WTC11 (cell line): ENCODE results near the gene CAMSAP3.

Experiments used
- CBFB ChIP-seq: sonication (generic); formaldehyde crosslinking; IDR thresholded peaks from 2 replicates; pipeline ENCODE4 v1.8.1; 2022; ENCODE audit warnings: mild to moderate bottlenecking, low read depth, missing genetic modification reagents
- MAX ChIP-seq: sonication (generic); formaldehyde crosslinking; IDR thresholded peaks from 2 replicates; pipeline ENCODE4 v1.8.0; 2022; ENCODE audit warnings: mild to moderate bottlenecking, missing genetic modification reagents
- MXD4 ChIP-seq: fragments of 250-450 bp; sonication (Bioruptor Pico); IDR thresholded peaks from 2 replicates; pipeline ENCODE4 v1.8.0; 2021; ENCODE audit warnings: mild to moderate bottlenecking, moderate library complexity, borderline replicate concordance
- NFYB ChIP-seq: sonication (generic); formaldehyde crosslinking; conservative IDR thresholded peaks from 2 replicates; pipeline ENCODE4 v1.8.0; 2022; ENCODE audit warnings: low read depth, missing genetic modification reagents
- NR1H2 ChIP-seq: sonication (generic); formaldehyde crosslinking; IDR thresholded peaks from 2 replicates; pipeline ENCODE4 v1.9.0; 2021; ENCODE audit warnings: mild to moderate bottlenecking, moderate library complexity, missing genetic modification reagents
- PRDM15 ChIP-seq: sonication (generic); formaldehyde crosslinking; IDR thresholded peaks from 2 replicates; pipeline ENCODE4 v1.8.0; 2022; ENCODE audit warnings: missing genetic modification reagents
- SMAD3 ChIP-seq: sonication (generic); formaldehyde crosslinking; IDR thresholded peaks from 2 replicates; pipeline ENCODE4 v1.8.0; 2022; ENCODE audit warnings: missing genetic modification reagents, mild to moderate bottlenecking, borderline replicate concordance
- SP1 ChIP-seq: sonication (generic); formaldehyde crosslinking; conservative IDR thresholded peaks from 2 replicates; pipeline ENCODE4 v1.8.1; 2022; ENCODE audit warnings: missing genetic modification reagents
- TEAD4 ChIP-seq: sonication (generic); formaldehyde crosslinking; IDR thresholded peaks from 2 replicates; pipeline ENCODE4 v1.8.0; 2022; ENCODE audit warnings: mild to moderate bottlenecking, missing genetic modification reagents
- TF ChIP-seq, protein P1 (sequence below): sonication (generic); formaldehyde crosslinking; IDR thresholded peaks from 2 replicates; pipeline ENCODE4 v1.8.1; 2023; ENCODE audit warnings: mild to moderate bottlenecking, missing genetic modification reagents, moderate library complexity
- TF ChIP-seq, protein P2 (sequence below): fragments of 200-600 bp; IDR thresholded peaks from 2 replicates; pipeline ENCODE4 v1.8.0; 2022; ENCODE audit warnings: antibody characterized with exemption
- TF ChIP-seq, protein P3 (sequence below): sonication (generic); formaldehyde crosslinking; IDR thresholded peaks from 2 replicates; pipeline ENCODE4 v1.8.0; 2022; ENCODE audit warnings: mild to moderate bottlenecking, missing genetic modification reagents

DNA sequence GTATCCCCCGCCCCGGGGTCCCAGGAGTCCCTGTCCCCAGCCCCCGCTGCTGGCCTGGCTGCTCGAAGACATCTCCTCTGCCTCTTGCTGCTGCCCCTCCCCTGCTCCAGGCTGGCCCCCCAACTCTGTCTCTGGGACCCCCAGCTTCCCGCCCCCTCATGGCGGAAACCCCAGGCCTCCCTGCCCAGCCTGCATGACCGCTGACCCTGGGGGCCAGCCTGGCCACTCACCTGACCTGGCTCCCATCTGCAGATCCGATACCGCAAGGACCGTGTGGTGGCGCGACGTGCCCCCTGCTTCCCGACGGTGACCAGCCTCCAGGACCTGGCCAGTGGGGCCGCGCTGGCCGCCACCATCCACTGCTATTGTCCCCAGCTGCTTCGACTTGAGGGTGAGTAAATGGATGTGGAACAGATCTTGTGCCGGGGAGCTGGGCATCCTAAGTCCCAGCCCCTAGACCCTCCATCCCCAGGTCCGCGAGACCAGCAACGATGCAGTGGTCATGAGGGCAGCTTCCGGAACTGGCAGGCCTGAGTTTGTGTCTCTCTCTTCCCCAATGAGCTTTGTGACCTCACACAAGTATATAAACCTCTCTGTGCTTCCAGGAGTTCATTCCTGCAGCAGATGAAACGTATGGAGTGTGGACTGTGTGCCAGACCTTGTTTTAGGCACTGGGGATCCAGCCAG lies 12.4 kb downstream of the CAMSAP3 start:
- TF ChIP-seq, protein P1, sequence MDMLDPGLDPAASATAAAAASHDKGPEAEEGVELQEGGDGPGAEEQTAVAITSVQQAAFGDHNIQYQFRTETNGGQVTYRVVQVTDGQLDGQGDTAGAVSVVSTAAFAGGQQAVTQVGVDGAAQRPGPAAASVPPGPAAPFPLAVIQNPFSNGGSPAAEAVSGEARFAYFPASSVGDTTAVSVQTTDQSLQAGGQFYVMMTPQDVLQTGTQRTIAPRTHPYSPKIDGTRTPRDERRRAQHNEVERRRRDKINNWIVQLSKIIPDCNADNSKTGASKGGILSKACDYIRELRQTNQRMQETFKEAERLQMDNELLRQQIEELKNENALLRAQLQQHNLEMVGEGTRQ (CRISPR knock-in tag) = no peak
- TF ChIP-seq CBFB (CRISPR knock-in tag) (no peak), SMAD3 (CRISPR knock-in tag) (no peak), TEAD4 (CRISPR knock-in tag) (no peak), PRDM15 (CRISPR knock-in tag) (no peak), NFYB (CRISPR knock-in tag) (no peak), MAX (CRISPR knock-in tag) (no peak), NR1H2 (CRISPR knock-in tag) (no peak), SP1 (CRISPR knock-in tag) (no peak), MXD4 (CRISPR knock-in tag) (no peak)
- TF ChIP-seq, protein P2, sequence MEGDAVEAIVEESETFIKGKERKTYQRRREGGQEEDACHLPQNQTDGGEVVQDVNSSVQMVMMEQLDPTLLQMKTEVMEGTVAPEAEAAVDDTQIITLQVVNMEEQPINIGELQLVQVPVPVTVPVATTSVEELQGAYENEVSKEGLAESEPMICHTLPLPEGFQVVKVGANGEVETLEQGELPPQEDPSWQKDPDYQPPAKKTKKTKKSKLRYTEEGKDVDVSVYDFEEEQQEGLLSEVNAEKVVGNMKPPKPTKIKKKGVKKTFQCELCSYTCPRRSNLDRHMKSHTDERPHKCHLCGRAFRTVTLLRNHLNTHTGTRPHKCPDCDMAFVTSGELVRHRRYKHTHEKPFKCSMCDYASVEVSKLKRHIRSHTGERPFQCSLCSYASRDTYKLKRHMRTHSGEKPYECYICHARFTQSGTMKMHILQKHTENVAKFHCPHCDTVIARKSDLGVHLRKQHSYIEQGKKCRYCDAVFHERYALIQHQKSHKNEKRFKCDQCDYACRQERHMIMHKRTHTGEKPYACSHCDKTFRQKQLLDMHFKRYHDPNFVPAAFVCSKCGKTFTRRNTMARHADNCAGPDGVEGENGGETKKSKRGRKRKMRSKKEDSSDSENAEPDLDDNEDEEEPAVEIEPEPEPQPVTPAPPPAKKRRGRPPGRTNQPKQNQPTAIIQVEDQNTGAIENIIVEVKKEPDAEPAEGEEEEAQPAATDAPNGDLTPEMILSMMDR = no peak
- TF ChIP-seq, protein P3, sequence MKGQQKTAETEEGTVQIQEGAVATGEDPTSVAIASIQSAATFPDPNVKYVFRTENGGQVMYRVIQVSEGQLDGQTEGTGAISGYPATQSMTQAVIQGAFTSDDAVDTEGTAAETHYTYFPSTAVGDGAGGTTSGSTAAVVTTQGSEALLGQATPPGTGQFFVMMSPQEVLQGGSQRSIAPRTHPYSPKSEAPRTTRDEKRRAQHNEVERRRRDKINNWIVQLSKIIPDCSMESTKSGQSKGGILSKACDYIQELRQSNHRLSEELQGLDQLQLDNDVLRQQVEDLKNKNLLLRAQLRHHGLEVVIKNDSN (CRISPR knock-in tag) = no peak
